ENCODE measurements around the gene NOLC1.

DNA sequence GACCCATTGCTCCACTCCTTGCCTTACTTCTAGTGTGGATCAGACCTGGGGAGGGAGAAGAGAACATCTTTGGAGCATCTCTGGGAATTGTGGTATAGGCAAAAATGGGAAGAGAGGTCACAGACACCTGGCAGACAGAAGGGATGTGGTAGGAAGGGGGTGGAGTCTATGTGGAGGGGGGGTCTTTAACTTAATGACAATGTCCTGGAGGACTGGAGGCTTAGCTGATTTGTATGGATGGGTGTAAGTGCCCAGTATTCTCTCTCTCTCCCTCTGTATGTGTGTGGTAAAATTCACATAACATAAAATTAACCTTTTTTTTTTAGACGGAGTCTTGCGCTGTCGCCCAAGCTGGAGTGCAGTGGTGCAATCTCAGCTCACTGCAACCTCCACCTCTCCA lies 29.0 kb upstream of the NOLC1 start:
- no peak for TF ChIP-seq CTCF (IDR thresholded peaks at IDR 0.05)
- no peak for TF ChIP-seq POLR2A (IDR thresholded peaks at IDR 0.05)
